Erythroblast (primary cell): ENCODE data around the gene XRCC1.
"Not testable (repeated sequence)": the region's sequence is repeated elsewhere in the genome, so short reads cannot be mapped to it uniquely, and the experiment has no call there.

Source experiments
- GATA1 ChIP-seq: IDR thresholded peaks from 2 replicates; pipeline ENCODE4 v1.6.1; 2011; ENCODE audit warnings: low read depth, mild to moderate bottlenecking, control low read depth, low read length, moderate library complexity
- POLR2A ChIP-seq: IDR thresholded peaks from 2 replicates; pipeline ENCODE4 v1.6.1; 2011; ENCODE audit warnings: mild to moderate bottlenecking, low read length

DNA sequence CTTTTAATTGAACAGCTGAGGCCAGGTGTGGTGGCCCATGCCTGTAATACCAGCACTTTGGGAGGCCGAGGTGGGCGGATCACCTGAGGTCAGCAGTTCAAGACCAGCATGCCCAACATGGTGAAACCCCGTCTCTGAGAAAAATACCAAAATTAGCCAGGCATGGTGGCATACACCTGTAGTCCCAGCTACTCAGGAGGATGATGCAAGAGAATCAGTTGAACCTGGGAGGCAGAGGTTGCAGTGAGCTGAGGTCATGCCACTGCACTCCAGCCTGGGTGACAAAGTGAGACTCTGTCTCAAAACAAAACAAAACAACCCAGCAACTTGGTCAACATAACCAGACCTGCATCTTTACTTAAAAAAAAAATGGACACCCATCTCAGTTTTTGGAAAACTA lies 11.7 kb upstream of the XRCC1 start:
- TF ChIP-seq POLR2A, GATA1: not testable (repeated sequence)
